ENCODE data around the gene ACADS. TPM values are rescaled to one million over a fixed set of nuclear protein-coding genes. Genes with fewer than 3 reads are reported as not detected.

ACADS gene, protein sequence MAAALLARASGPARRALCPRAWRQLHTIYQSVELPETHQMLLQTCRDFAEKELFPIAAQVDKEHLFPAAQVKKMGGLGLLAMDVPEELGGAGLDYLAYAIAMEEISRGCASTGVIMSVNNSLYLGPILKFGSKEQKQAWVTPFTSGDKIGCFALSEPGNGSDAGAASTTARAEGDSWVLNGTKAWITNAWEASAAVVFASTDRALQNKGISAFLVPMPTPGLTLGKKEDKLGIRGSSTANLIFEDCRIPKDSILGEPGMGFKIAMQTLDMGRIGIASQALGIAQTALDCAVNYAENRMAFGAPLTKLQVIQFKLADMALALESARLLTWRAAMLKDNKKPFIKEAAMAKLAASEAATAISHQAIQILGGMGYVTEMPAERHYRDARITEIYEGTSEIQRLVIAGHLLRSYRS
- 6.6 TPM for total RNA-seq

DNA sequence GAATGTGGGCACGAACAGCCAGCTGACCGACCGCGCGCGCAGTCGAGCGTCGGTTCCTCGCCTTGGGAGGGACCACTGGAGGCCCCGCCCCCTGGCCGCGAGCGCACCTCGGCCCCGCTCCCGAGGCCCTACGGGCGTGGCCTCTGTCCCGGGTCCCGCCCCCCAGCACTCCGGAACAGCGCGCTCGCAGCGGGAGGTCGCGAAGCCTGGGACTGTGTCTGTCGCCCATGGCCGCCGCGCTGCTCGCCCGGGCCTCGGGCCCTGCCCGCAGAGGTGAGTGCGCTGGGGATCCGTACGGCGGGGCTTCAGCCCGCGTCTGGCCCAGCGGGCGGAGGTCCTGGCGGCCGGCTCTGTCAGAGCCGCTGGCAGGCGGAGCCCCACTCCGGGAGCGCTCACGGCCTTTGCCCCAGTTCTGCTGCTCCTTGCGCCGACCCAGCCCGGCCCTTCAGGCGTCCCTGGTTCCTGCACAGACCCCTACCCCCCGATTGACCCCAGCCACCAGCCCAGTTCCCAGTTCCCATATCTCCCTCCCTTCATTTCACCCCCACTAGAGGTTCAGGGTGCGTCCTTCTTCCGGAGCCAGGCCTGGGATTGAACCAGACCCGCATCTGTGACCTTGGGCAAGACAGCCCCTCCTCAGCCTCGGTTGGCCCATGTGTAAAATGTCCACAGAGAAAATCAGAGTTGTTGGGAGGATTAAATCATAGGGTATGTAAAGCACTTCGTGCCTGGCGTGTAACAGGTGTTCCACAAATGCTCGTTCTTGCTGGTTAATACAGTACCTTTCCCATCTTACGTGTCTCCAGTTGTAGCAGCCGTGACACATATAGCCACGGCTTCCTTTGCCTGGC lies at the start of gene ACADS:
TSS of gene ACADS (plus strand) at position 168 of the 851 bp plus-strand sequence. CDS start at position 228, 60 bp downstream.
- Histone ChIP-seq H3K4me3 (ENCODE audit: low read length) (peak within 1 kb of the TSS; percentile 67), H3K27me3 (ENCODE audit: insufficient read depth, low read length) (no peaks in the 10 kb centered on the region)

DNA sequence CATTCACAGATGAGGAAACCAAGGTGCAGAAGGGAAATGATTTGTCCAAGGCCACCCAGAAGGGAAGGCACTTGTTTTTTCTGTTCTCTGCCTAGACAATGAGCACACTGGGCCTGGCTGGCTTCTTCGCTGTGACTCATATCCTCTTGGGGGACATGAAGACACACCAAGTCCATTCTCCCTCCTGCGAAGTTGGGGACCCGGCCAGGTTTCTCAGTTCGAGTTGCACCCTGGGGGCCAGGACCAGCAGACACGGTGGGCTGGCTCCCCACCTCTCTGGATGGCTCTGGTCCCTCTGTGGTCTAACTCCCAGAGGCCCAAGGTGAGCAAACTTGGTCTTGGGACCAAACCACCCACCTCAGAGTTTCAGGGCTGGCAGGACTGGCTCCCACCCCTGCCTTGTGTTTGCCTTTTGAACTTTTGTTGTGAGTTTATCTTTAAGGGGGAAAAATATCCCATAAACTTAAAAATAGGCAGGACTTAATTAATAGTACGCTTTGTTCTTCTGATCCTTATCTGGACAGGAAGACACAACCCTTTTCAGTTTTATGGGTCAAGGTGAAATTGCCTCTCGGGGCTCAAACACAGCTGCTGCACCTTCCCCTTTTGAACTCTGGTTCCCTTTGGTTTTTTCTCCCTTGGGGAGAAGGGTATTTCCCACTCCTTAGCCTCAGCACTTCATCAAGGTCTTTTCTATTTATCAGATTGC lies 47.7 kb upstream of the ACADS start:
- no peaks in the 10 kb centered on the region for H3K9me3 ChIP-seq (ENCODE audit: low read depth, low read length)
- H3K27me3 ChIP-seq (ENCODE audit: insufficient read depth, low read length): no peaks in the 10 kb centered on the region
- no peak overlapping the region for H3K4me3 ChIP-seq (ENCODE audit: low read length)
- peaks cover 40% of the 10 kb centered on the region for H3K4me1 ChIP-seq (ENCODE audit: insufficient read depth, low read length)

More for the DNA sequence above, at the start of gene ACADS:
- Histone ChIP-seq H3K9me3 (ENCODE audit: low read depth, low read length) (no peaks in the 10 kb centered on the region), H3K4me1 (ENCODE audit: insufficient read depth, low read length) (peaks cover 34% of the 10 kb centered on the region)

DNA sequence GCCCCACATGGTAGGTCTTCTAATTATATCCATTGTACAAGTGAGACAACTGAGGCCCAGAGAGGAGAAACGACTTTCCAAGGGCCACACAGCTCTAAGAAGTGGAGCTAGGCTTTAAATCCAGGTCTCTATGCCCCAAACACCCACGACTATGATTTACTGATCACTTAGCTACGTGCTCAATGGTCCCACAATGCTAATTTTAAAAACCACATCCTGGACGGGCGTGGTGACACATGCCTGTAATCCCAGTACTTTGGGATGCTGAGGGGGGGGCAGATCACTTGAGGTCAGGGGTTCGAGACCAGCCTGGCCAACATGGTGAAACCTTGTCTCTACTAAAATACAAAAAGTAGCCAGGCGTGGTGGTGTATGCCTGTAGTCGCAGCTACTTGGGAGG lies 47.1 kb upstream of the ACADS start:
- H3K27me3 ChIP-seq (ENCODE audit: insufficient read depth, low read length): no peaks in the 10 kb centered on the region
- H3K4me1 ChIP-seq (ENCODE audit: insufficient read depth, low read length): peaks cover 41% of the 10 kb centered on the region
- no peak overlapping the region for H3K4me3 ChIP-seq (ENCODE audit: low read length)
- H3K9me3 ChIP-seq (ENCODE audit: low read depth, low read length): no peaks in the 10 kb centered on the region

DNA sequence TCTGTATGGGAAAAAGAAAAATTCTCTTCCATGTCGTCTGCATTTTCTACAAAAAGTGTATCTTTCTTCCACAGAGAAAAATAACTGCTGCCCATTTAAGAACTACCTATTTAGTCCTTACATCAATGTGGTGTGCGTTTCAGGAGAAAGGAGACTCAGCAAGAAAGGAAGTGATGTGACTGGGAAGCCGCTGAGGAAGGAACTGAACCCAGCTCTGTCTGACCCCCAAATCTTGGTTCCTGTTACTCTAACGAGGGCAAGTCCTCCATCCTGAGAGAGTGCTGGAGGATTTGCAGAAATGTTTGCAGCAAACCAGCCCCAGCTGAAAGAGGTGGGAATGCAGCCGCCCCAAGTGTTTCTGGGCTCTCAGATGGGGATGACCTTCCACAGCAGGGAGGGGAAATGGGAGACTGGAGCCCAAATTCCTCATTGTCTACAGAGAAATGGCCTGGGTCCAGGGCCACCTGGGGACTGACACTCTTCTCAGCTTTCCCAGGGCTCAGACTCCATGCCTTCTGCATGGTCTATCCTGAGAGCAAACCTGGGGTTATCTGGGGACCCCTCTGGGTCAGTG lies 45.4 kb upstream of the ACADS start:
- Histone ChIP-seq H3K4me1 (ENCODE audit: insufficient read depth, low read length) (peaks cover 47% of the 10 kb centered on the region), H3K4me3 (ENCODE audit: low read length) (no peak overlapping the region), H3K27me3 (ENCODE audit: insufficient read depth, low read length) (no peaks in the 10 kb centered on the region), H3K9me3 (ENCODE audit: low read depth, low read length) (no peaks in the 10 kb centered on the region)

DNA sequence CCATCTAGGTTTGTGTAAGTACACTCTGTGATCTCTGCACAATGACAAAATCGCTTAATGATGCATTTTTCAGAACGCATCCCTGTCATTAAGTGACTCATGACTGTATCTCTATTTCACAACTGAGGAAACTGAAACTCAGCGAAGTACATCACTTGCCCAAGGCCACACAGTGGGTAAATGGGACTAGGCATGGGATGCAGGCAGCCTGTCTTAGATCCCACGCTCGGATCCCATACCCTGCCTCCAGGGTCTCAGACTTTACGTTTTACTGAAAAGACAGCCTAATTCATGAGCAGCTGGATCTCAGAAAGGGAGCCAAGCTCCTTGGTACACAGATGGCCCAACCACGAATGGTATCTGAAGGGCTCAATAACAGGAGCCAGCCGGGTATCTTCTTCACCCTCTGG lies 41.1 kb upstream of the ACADS start:
- Histone ChIP-seq H3K27me3 (ENCODE audit: insufficient read depth, low read length) (no peaks in the 10 kb centered on the region), H3K4me3 (ENCODE audit: low read length) (no peak overlapping the region), H3K4me1 (ENCODE audit: insufficient read depth, low read length) (peaks cover 62% of the 10 kb centered on the region), H3K9me3 (ENCODE audit: low read depth, low read length) (no peaks in the 10 kb centered on the region)

DNA sequence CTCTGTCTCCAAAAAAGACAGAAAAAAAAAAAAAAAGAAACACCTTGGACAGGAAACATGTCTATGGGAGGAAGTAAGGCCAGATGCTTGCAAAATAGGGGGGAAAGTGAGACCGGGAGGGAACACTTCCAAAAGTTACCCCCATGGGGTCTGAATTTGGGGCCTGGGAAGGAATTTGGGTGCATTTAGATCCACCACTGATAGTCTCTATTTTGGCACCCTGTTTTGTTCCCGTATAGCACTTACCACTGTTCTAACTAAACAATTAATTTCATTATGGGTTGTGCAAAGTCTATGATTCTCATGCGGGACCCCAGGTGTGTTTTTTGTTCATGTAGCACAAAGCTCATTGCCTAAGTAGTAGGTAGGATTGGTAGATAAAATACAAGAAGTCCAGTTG lies 40.1 kb upstream of the ACADS start:
- Histone ChIP-seq H3K4me3 (ENCODE audit: low read length) (no peak overlapping the region), H3K9me3 (ENCODE audit: low read depth, low read length) (no peaks in the 10 kb centered on the region), H3K4me1 (ENCODE audit: insufficient read depth, low read length) (peaks cover 62% of the 10 kb centered on the region), H3K27me3 (ENCODE audit: insufficient read depth, low read length) (no peaks in the 10 kb centered on the region)

DNA sequence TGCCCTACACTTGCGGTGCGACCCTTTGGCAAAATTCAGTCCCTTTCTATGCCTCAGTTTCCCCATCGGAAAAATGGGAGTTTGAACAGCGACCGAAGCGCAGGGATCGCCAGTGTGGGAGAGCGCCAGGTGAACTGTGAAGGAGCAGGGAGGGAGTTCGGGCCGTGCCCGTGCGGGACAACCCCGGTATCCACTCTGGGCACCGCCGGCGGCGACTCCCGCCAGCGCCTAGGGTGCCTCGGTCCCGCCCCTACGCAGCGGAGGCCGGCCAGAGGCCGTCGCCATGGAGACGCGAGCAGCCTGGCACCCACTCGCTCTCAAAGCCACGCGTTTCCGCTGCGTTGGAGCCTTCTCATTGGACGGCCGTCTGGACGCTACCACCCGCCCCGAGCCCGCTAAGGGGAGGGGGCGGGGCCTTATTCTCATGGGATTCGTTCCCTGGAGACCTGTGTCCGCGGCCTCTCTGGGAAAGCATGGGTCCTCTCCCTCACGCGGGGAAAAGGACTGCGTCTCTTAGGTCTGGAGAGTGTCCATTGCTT lies 39.4 kb upstream of the ACADS start:
- H3K9me3 ChIP-seq (ENCODE audit: low read depth, low read length): no peaks in the 10 kb centered on the region
- peak overlapping the region; percentile 87 for H3K4me3 ChIP-seq (ENCODE audit: low read length)
- H3K27me3 ChIP-seq (ENCODE audit: insufficient read depth, low read length): no peaks in the 10 kb centered on the region
- peaks cover 57% of the 10 kb centered on the region for H3K4me1 ChIP-seq (ENCODE audit: insufficient read depth, low read length)

DNA sequence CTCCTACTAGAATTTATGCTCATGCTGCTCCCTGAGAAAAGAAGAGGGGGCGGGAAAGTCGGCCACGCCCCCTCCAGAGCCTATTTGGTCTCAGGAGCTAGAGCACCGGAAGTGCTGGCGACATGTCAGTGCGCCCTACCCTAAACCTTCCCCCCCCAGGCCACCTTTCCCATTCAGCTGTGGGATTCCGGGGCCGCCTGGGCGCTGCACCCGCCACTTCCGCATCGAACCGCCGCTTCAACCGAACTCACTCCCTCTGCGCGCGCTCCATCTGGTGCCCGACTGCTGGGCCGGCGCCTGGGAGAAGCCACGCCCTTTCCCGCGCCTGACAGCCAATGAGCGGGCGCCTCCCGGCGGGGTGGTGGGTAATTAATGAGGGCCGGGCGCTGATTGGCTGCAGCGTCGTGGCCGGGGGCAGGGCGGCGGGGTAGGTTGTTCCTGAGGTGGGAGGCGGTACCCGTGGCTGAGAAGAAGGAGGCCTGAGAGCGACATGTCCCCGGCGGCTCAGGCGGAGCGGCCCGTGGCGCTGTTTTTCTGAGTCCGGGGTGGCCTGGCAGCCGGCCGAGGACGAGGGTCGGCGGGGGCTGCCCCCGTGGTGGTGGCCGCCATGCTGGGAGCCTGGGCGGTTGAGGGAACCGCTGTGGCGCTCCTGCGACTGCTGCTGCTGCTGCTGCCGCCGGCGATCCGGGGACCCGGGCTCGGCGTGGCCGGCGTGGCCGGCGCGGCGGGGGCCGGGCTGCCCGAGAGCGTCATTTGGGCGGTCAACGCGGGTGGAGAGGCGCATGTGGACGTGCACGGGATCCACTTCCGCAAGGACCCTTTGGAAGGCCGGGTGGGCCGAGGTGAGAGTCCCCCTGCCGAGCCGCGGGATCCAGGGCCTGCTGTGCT lies 38.7 kb upstream of the ACADS start, which contains the start of gene MLEC:
TSS of gene MLEC (plus strand) at position 460 of the 888 bp plus-strand sequence. CDS start at position 608, 148 bp downstream.
- H3K4me1 ChIP-seq (ENCODE audit: insufficient read depth, low read length): peaks cover 59% of the 10 kb centered on the region
- H3K4me3 ChIP-seq (ENCODE audit: low read length): peak within 1 kb of the TSS; percentile 87
- no peaks in the 10 kb centered on the region for H3K9me3 ChIP-seq (ENCODE audit: low read depth, low read length)
- no peaks in the 10 kb centered on the region for H3K27me3 ChIP-seq (ENCODE audit: insufficient read depth, low read length)

DNA sequence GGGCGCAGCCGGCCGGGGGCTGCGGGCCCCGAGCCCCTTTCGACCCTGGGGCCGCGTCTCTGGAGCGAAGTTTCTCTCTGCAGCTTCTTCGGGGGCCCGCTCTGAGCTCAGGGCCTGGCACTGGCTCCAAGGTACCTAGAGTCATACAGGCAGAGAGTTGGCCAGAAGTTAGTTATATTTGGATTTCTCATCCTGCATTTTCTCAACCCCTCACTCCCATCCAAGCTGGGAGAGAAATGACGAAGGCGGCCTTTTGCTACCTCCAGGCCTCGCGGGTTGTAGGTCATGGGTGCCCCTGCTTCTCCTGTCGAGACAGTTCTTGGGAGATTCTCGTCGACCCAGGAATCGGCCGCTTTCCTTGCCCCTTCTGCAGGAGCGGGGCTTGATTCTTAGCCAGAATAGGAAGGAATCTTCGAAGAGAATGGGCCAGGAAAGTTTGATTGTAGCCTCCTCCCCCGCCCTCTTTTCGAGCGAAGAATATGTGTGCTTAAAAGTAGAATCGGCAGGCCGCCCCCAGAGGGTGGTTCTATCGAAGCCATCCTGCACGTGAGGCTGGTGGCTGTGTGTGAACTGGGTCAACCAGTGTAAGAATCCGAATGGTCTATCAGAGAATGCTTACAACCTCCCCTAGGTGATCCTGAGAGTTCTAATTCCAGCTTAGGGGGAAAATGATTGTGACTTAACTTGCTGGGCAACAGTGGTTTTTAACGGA lies 37.9 kb upstream of the ACADS start:
- H3K9me3 ChIP-seq (ENCODE audit: low read depth, low read length): no peaks in the 10 kb centered on the region
- H3K4me3 ChIP-seq (ENCODE audit: low read length): peak overlapping the region; percentile 87
- H3K4me1 ChIP-seq (ENCODE audit: insufficient read depth, low read length): peaks cover 67% of the 10 kb centered on the region
- H3K27me3 ChIP-seq (ENCODE audit: insufficient read depth, low read length): no peaks in the 10 kb centered on the region

DNA sequence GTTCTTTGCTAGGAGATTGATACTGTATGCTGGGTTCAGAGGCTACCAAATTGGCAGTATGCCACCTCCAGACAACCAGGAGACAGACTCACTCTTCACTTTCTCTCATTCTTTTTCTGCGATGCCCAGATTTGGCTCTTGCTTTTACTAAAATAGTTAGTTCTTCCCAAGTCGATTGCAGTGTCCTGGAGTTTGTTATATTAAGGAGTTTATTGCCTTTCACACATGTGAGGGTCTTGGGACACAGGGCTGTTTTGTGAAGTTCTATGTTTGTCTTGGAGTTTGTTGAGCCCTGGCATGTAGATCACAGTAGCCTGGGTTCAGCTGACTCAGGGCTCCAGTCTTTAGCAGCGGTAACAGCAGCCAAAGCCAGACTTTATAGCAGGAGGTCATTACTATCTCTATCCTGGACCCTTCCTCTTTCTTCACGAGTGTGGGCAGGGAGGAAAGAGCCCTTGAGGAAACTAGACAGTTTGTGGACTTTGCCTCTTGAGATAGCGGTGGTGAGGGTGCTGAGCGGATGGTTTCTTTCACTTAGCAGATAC lies 37.0 kb upstream of the ACADS start:
- Histone ChIP-seq H3K4me3 (ENCODE audit: low read length) (peak overlapping the region; percentile 87), H3K27me3 (ENCODE audit: insufficient read depth, low read length) (no peaks in the 10 kb centered on the region), H3K9me3 (ENCODE audit: low read depth, low read length) (no peaks in the 10 kb centered on the region), H3K4me1 (ENCODE audit: insufficient read depth, low read length) (peaks cover 67% of the 10 kb centered on the region)

DNA sequence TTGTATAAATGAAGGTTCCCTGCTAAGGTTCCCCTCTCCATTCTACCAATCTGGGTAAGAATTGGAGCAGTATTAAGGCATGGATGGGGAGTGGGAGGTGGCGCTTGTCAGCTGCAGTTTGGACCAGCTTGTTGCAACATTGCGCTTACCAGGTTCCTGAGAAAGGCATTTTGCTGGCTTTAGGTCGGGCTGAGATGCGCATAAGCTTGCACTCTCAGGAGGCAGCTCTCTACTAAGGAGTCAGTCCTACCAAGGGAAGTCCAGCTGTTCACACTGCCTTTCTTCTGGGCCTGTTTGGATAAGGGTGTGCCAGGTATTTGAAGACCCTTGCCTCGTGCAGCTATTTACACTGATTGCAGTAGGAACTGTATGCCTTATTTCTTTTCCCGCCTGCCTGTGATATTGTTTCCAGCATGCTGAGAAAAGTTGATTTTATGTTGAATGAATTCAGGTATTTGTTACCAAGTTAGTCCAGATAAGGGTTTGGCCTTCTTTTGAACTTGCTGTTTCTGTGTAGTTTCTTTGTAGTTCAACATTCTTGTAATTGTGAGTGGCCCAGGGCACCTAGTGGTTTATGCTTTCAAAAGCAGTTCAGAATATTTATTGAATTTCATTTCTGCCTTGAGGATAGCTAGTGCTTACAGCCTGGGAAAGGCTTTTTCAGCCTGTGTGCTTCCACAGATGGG lies 36.1 kb upstream of the ACADS start:
- Histone ChIP-seq H3K4me3 (ENCODE audit: low read length) (no peak overlapping the region), H3K4me1 (ENCODE audit: insufficient read depth, low read length) (peaks cover 59% of the 10 kb centered on the region), H3K27me3 (ENCODE audit: insufficient read depth, low read length) (no peaks in the 10 kb centered on the region), H3K9me3 (ENCODE audit: low read depth, low read length) (no peaks in the 10 kb centered on the region)

DNA sequence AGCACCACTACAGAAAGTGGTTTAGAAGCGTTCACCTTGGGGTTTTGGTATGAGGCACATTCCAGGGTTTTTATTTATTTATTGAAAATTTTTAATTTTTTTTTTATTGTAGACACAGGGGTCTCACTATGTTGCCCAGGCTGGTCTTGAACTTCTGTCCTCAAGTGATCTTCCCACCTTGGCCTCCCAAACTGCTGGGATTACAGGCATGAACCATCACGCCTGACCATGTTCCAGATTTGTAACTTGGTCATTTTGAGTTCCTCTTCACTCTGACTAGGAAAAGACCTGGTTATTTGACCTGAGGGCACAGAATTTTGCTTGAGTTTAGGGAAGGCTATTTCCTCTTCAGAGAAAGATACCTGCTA lies 35.6 kb upstream of the ACADS start:
- no peak overlapping the region for H3K4me3 ChIP-seq (ENCODE audit: low read length)

More for the DNA sequence above, 35.6 kb upstream of the ACADS start:
- H3K27me3 ChIP-seq (ENCODE audit: insufficient read depth, low read length): no peaks in the 10 kb centered on the region
- H3K9me3 ChIP-seq (ENCODE audit: low read depth, low read length): no peaks in the 10 kb centered on the region
- H3K4me1 ChIP-seq (ENCODE audit: insufficient read depth, low read length): peaks cover 54% of the 10 kb centered on the region
